Ishikawa (cell line): ENCODE data around the gene AOX1.

Experiments
- CEBPB ChIP-seq: IDR thresholded peaks from 2 replicates; pipeline ENCODE4 v1.6.1; 2012
- EP300 ChIP-seq: IDR thresholded peaks from 2 replicates; pipeline ENCODE4 v1.6.1; 2012; ENCODE audit warnings: borderline replicate concordance
- MAX ChIP-seq: IDR thresholded peaks from 2 replicates; pipeline ENCODE4 v1.6.1; 2012
- NFIC ChIP-seq: IDR thresholded peaks from 2 replicates; pipeline ENCODE4 v1.6.1; 2012
- RAD21 ChIP-seq: IDR thresholded peaks from 2 replicates; pipeline ENCODE4 v1.6.1; 2012; ENCODE audit warnings: low read depth
- REST ChIP-seq: IDR thresholded peaks from 2 replicates; pipeline ENCODE4 v1.6.1; 2012; ENCODE audit warnings: low read depth, mild to moderate bottlenecking
- TAF1 ChIP-seq: IDR thresholded peaks from 2 replicates; pipeline ENCODE4 v1.6.1; 2012; ENCODE audit warnings: low read depth, mild to moderate bottlenecking
- TCF12 ChIP-seq: IDR thresholded peaks from 2 replicates; pipeline ENCODE4 v1.6.1; 2012; ENCODE audit warnings: low read depth
- TEAD4 ChIP-seq: IDR thresholded peaks from 2 replicates; pipeline ENCODE4 v1.6.1; 2012
- USF1 ChIP-seq: IDR thresholded peaks from 2 replicates; pipeline ENCODE4 v1.6.1; 2012
- YY1 ChIP-seq: IDR thresholded peaks from 2 replicates; pipeline ENCODE4 v1.6.1; 2012; ENCODE audit warnings: low read depth

GRCh38 chr2:200637901-200638300 is 52.1 kb downstream of the AOX1 start:
- no peak for TF ChIP-seq EP300
- TF ChIP-seq REST: no peak
- TF ChIP-seq MAX: no peak
- no peak for TF ChIP-seq YY1
- no peak for TF ChIP-seq CEBPB
- no peak for TF ChIP-seq TAF1
- TF ChIP-seq TEAD4: no peak
- TF ChIP-seq RAD21: no peak
- TF ChIP-seq TCF12: no peak
- no peak for TF ChIP-seq USF1
- TF ChIP-seq NFIC: no peak
